Panc1 (cell line): Measurements from ENCODE around the gene CNRIP1.

Experiments
- CTCF ChIP-seq: fragments of 450-650 bp; IDR thresholded peaks from 2 replicates; pipeline ENCODE4 v1.5.1; 2017; ENCODE audit warnings: mild to moderate bottlenecking
- POLR2AphosphoS5 ChIP-seq: IDR thresholded peaks from 2 replicates; pipeline ENCODE4 v1.6.1; 2012; ENCODE audit warnings: mild to moderate bottlenecking, low read depth, low read length, moderate library complexity
- REST ChIP-seq, 2 experiments: IDR thresholded peaks; 2 replicates each; pipeline ENCODE4 v1.6.1; 2011 to 2012; ENCODE audit warnings: low read depth in 2 of 2, control low read depth in 1 of 2, low read length in 1 of 2, mild to moderate bottlenecking in 1 of 2, moderate library complexity in 1 of 2; ENCODE audit not compliant: insufficient read depth in 1 of 2

GRCh38 chr2:68246396-68246795 is 73.4 kb downstream of the CNRIP1 start:
- TF ChIP-seq CTCF (no peak), REST (IDR thresholded peaks at IDR 0.05; ENCODE audit: insufficient read depth in 1 of 2, low read depth in 2 of 2, low read length in 1 of 2) (no peak), POLR2AphosphoS5 (no peak)
